Panc1 (cell line): Measurements from ENCODE around the gene CANT1.

Experiments used
- POLR2AphosphoS5 ChIP-seq: IDR thresholded peaks from 2 replicates; pipeline ENCODE4 v1.6.1; 2012; ENCODE audit warnings: mild to moderate bottlenecking, low read depth, low read length, moderate library complexity
- REST ChIP-seq, 2 experiments: IDR thresholded peaks; 2 replicates each; pipeline ENCODE4 v1.6.1; 2011 to 2012; ENCODE audit warnings: low read depth in 2 of 2, control low read depth in 1 of 2, low read length in 1 of 2, mild to moderate bottlenecking in 1 of 2, moderate library complexity in 1 of 2; ENCODE audit not compliant: insufficient read depth in 1 of 2
- SIN3A ChIP-seq: IDR thresholded peaks from 2 replicates; pipeline ENCODE4 v1.6.1; 2012; ENCODE audit warnings: low read depth, mild to moderate bottlenecking, low read length, moderate library complexity, borderline replicate concordance; ENCODE audit not compliant: insufficient read depth
- TF ChIP-seq, protein P1 (sequence below): fragments of 450-650 bp; IDR thresholded peaks from 2 replicates; pipeline ENCODE4 v1.5.1; 2017; ENCODE audit warnings: mild to moderate bottlenecking

DNA sequence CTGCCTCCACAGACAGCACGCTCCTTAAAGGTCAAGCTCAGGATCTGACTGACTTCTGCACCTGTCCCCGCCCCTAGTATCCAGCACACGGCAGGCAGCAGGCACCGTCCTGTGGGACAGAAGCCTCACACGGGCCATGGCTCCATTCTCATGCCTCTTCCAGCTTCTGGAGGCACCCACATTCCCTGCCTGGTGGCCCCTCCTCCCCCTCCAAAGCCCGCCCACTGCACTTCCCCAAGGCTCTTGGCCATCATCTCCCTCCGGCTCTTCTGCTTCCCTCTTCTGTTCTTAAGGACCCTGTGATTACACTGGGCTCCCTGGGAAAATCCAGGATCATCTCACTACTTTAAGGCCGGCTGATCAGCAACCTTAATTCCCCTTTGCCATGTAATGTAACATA is 3.5 kb downstream of the CANT1 start:
- TF ChIP-seq, protein P1, sequence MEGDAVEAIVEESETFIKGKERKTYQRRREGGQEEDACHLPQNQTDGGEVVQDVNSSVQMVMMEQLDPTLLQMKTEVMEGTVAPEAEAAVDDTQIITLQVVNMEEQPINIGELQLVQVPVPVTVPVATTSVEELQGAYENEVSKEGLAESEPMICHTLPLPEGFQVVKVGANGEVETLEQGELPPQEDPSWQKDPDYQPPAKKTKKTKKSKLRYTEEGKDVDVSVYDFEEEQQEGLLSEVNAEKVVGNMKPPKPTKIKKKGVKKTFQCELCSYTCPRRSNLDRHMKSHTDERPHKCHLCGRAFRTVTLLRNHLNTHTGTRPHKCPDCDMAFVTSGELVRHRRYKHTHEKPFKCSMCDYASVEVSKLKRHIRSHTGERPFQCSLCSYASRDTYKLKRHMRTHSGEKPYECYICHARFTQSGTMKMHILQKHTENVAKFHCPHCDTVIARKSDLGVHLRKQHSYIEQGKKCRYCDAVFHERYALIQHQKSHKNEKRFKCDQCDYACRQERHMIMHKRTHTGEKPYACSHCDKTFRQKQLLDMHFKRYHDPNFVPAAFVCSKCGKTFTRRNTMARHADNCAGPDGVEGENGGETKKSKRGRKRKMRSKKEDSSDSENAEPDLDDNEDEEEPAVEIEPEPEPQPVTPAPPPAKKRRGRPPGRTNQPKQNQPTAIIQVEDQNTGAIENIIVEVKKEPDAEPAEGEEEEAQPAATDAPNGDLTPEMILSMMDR, result no peak
- TF ChIP-seq SIN3A, result no peak
- no peak for TF ChIP-seq REST (IDR thresholded peaks at IDR 0.05; ENCODE audit: insufficient read depth in 1 of 2, low read depth in 2 of 2, low read length in 1 of 2)
- no peak for TF ChIP-seq POLR2AphosphoS5
